ENCODE results near the gene CHCHD2.

DNA sequence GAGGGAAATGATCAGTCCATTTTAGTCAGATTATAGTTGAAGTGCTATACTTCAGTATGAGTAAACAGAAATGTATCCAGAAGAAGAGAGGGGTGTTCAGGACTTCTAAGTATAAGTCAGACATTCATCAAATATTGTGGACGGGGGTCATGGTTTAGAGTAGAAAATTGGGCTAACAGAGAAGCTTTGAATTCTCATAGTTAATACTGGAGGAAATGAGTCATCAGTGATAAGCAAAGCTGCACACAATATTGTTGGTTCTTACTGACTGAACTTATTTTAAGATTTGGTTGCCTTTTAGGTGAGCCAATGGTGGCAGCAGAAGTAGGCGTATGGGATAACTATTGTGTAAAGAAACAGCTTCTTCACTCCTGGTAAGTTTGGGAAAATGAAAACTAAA lies 43.9 kb downstream of the CHCHD2 start:
- TF ChIP-seq EP300 (IDR thresholded peaks at IDR 0.05; ENCODE audit: borderline replicate concordance in 1 of 2, low read depth in 2 of 2, low read length in 2 of 2) (no peak), CREB1 (IDR thresholded peaks at IDR 0.05) (no peak), ZNF274 (IDR thresholded peaks at IDR 0.05; ENCODE audit: borderline replicate concordance, extremely low read depth, low read length) (no peak), MAFK (IDR thresholded peaks at IDR 0.05; ENCODE audit: low read depth, low read length) (no peak), TAF1 (IDR thresholded peaks at IDR 0.05; ENCODE audit: low read depth, low read length) (no peak), RAD21 (IDR thresholded peaks at IDR 0.05 in 1 of 2, conservative IDR thresholded peaks at IDR 0.05 in 1 of 2; ENCODE audit: low read depth in 2 of 2, low read length in 2 of 2) (no peak), POLR2A (IDR thresholded peaks at IDR 0.05; ENCODE audit: control extremely low read depth in 1 of 2, low read depth in 2 of 2, low read length in 2 of 2) (no peak), KDM5A (IDR thresholded peaks at IDR 0.05; ENCODE audit: low read length) (no peak), CEBPB (IDR thresholded peaks at IDR 0.05; ENCODE audit: low read depth, low read length) (no peak), RXRA (IDR thresholded peaks at IDR 0.05; ENCODE audit: insufficient read depth, low read depth, low read length) (no peak), POLR2AphosphoS5 (IDR thresholded peaks at IDR 0.05; ENCODE audit: low read depth, low read length) (no peak), RBBP5 (IDR thresholded peaks at IDR 0.05; ENCODE audit: borderline replicate concordance, low read depth, low read length) (no peak), YY1 (IDR thresholded peaks at IDR 0.05; ENCODE audit: low read depth, low read length) (no peak)
- TF ChIP-seq, protein P1, sequence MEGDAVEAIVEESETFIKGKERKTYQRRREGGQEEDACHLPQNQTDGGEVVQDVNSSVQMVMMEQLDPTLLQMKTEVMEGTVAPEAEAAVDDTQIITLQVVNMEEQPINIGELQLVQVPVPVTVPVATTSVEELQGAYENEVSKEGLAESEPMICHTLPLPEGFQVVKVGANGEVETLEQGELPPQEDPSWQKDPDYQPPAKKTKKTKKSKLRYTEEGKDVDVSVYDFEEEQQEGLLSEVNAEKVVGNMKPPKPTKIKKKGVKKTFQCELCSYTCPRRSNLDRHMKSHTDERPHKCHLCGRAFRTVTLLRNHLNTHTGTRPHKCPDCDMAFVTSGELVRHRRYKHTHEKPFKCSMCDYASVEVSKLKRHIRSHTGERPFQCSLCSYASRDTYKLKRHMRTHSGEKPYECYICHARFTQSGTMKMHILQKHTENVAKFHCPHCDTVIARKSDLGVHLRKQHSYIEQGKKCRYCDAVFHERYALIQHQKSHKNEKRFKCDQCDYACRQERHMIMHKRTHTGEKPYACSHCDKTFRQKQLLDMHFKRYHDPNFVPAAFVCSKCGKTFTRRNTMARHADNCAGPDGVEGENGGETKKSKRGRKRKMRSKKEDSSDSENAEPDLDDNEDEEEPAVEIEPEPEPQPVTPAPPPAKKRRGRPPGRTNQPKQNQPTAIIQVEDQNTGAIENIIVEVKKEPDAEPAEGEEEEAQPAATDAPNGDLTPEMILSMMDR (IDR thresholded peaks at IDR 0.05; ENCODE audit: control extremely low read depth in 1 of 3, insufficient read depth in 1 of 3, low read depth in 1 of 3, low read length in 3 of 3): no peak

Measured in H1 (cell line).